GM23248 (cell line): ENCODE data around the gene ITGAD.

Source experiments
- EZH2 ChIP-seq: fragments of 200-600 bp; sonication (generic); IDR thresholded peaks from 2 replicates; pipeline ENCODE4 v1.6.1; 2018; ENCODE audit warnings: antibody characterized with exemption, mild to moderate bottlenecking; ENCODE audit not compliant: insufficient read depth, poor library complexity, severe bottlenecking
- EZH2phosphoT487 ChIP-seq: fragments of 200-600 bp; sonication (generic); IDR thresholded peaks from 2 replicates; pipeline ENCODE4 v1.6.1; 2018; ENCODE audit warnings: antibody characterized with exemption, moderate library complexity, mild to moderate bottlenecking, low read depth; ENCODE audit not compliant: insufficient read depth

DNA sequence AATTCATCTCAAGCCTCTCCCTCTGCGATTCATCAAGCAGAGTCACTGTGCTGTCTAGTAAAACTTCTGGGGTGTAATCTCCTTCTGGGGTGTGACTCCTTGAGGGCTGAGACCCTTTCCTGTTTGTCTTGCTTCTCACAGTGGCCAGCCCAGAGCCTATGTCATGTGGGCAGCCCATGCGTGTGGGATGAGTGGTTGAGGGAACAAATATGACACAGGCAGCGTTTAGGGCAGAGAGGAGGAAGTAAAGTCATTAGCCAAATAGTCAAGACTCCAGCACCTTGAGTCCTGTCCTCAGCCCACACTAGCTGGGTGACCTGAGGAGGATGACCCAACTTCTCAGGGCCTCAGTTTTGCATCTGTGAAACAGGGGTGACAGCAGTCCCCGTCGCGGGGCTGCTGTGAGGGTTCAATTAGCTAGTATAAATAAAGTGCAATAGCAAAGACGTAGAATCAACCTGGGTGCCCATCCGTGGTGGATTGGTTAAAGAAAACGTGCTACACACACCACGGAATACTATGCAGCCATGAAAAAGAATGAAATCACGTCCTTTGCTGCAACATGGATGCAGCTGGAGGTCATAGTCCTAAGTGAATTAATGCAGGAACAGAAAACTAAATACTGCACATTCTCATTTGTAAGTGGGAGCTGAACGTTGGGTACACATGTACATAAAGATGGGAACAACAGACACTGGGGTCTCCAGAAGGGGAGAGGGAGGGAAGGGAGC is 42.7 kb upstream of the ITGAD start:
- TF ChIP-seq EZH2phosphoT487 (no peak), EZH2 (no peak)
